ENCODE results near the gene CRB3.
"Not testable (repeated sequence)": the region's sequence is repeated elsewhere in the genome, so short reads cannot be mapped to it uniquely, and the experiment has no call there.

CRB3 gene

GRCh38 chr19:6424939-6425731 is 38.9 kb upstream of the CRB3 start:
- peak overlapping the region; percentile 40 for H3K4me3 ChIP-seq (ENCODE audit: insufficient read depth, low read length, poor library complexity, severe bottlenecking)
- H2AFZ ChIP-seq (ENCODE audit: low read depth, low read length, severe bottlenecking), result peak overlapping the region; percentile 65
- H4K20me1 ChIP-seq (ENCODE audit: low read depth, low read length), result peaks cover 18% of the 10 kb centered on the region; the same call in 1 of the 2 replicates
- H3K9ac ChIP-seq (ENCODE audit: low read length), result peak overlapping the region; percentile 11; the same call in 1 of the 2 replicates
- H3K9me3 ChIP-seq (ENCODE audit: insufficient read depth, low read length), result no peaks in the 10 kb centered on the region
- no peaks in the 10 kb centered on the region for H3K27me3 ChIP-seq (ENCODE audit: low read length)
- no peaks in the 10 kb centered on the region for H3K9me2 ChIP-seq (replicated peaks; ENCODE audit: insufficient read depth, low read length)
- peak overlapping the region; percentile 54 for H3K4me2 ChIP-seq (ENCODE audit: low read depth, low read length, poor library complexity, severe bottlenecking)
- H3K79me2 ChIP-seq (ENCODE audit: insufficient read depth, low read length), result peaks cover 40% of the 10 kb centered on the region
- no peaks in the 10 kb centered on the region; the same call in 1 of the 2 replicates for H3F3A ChIP-seq (ENCODE audit: insufficient read depth)
- TF ChIP-seq CTCF (IDR thresholded peaks at IDR 0.05; ENCODE audit: insufficient read depth, low read length, poor library complexity, severe bottlenecking) (no peak), EZH2phosphoT487 (conservative IDR thresholded peaks at IDR 0.05; ENCODE audit: low read length) (no peak)
- no peaks in the 10 kb centered on the region for H3K36me3 ChIP-seq (ENCODE audit: low read length)
- peak overlapping the region; percentile 49 for H3K27ac ChIP-seq (ENCODE audit: low read depth, low read length)

GRCh38 chr19:6425732-6426620 is 38.1 kb upstream of the CRB3 start:
- H3K36me3 ChIP-seq (ENCODE audit: low read length), result no peaks in the 10 kb centered on the region
- no peaks in the 10 kb centered on the region for H3K9me2 ChIP-seq (replicated peaks; ENCODE audit: insufficient read depth, low read length)
- H2AFZ ChIP-seq (ENCODE audit: low read depth, low read length, severe bottlenecking), result peak overlapping the region; percentile 65
- H3K27ac ChIP-seq (ENCODE audit: low read depth, low read length), result peak overlapping the region; percentile 49
- no peaks in the 10 kb centered on the region for H3K9me3 ChIP-seq (ENCODE audit: insufficient read depth, low read length)
- H3K79me2 ChIP-seq (ENCODE audit: insufficient read depth, low read length), result peaks cover 32% of the 10 kb centered on the region
- H3F3A ChIP-seq (ENCODE audit: insufficient read depth), result no peaks in the 10 kb centered on the region; the same call in 1 of the 2 replicates
- no peaks in the 10 kb centered on the region for H3K27me3 ChIP-seq (ENCODE audit: low read length)
- H3K9ac ChIP-seq (ENCODE audit: low read length), result 0 out of 2 replicates have a peak overlapping the region, but pooled peaks have one; percentile 11
- peak overlapping the region; percentile 54 for H3K4me2 ChIP-seq (ENCODE audit: low read depth, low read length, poor library complexity, severe bottlenecking)
- peak overlapping the region; percentile 40 for H3K4me3 ChIP-seq (ENCODE audit: insufficient read depth, low read length, poor library complexity, severe bottlenecking)
- TF ChIP-seq EZH2phosphoT487 (conservative IDR thresholded peaks at IDR 0.05; ENCODE audit: low read length) (no peak), CTCF (IDR thresholded peaks at IDR 0.05; ENCODE audit: insufficient read depth, low read length, poor library complexity, severe bottlenecking) (no peak)
- peaks cover 18% of the 10 kb centered on the region; the same call in 1 of the 2 replicates for H4K20me1 ChIP-seq (ENCODE audit: low read depth, low read length)

GRCh38 chr19:6427131-6427530 is 36.9 kb upstream of the CRB3 start:
- Histone ChIP-seq H3K27ac (ENCODE audit: low read depth, low read length) (no peak overlapping the region), H4K20me1 (ENCODE audit: low read depth, low read length) (peaks cover 13% of the 10 kb centered on the region; the same call in 1 of the 2 replicates), H3K27me3 (ENCODE audit: low read length) (no peaks in the 10 kb centered on the region), H3K9me3 (ENCODE audit: insufficient read depth, low read length) (no peaks in the 10 kb centered on the region), H3F3A (ENCODE audit: insufficient read depth) (no peaks in the 10 kb centered on the region; the same call in 1 of the 2 replicates), H3K9me2 (replicated peaks; ENCODE audit: insufficient read depth, low read length) (no peaks in the 10 kb centered on the region), H3K36me3 (ENCODE audit: low read length) (no peaks in the 10 kb centered on the region), H3K79me2 (ENCODE audit: insufficient read depth, low read length) (peaks cover 20% of the 10 kb centered on the region), H2AFZ (ENCODE audit: low read depth, low read length, severe bottlenecking) (no peak overlapping the region), H3K4me2 (ENCODE audit: low read depth, low read length, poor library complexity, severe bottlenecking) (no peak overlapping the region), H3K9ac (ENCODE audit: low read length) (no peak overlapping the region), H3K4me3 (ENCODE audit: insufficient read depth, low read length, poor library complexity, severe bottlenecking) (no peak overlapping the region)
- TF ChIP-seq CTCF (IDR thresholded peaks at IDR 0.05; ENCODE audit: insufficient read depth, low read length, poor library complexity, severe bottlenecking) (no peak), EZH2phosphoT487 (conservative IDR thresholded peaks at IDR 0.05; ENCODE audit: low read length) (no peak)

GRCh38 chr19:6428692-6429418 is 35.2 kb upstream of the CRB3 start:
- peak overlapping the region; percentile 41 for H2AFZ ChIP-seq (ENCODE audit: low read depth, low read length, severe bottlenecking)
- H3K4me2 ChIP-seq (ENCODE audit: low read depth, low read length, poor library complexity, severe bottlenecking); H3K4me3 ChIP-seq (ENCODE audit: insufficient read depth, low read length, poor library complexity, severe bottlenecking); H3K27me3 ChIP-seq (ENCODE audit: low read length); H3K9me2 ChIP-seq (replicated peaks; ENCODE audit: insufficient read depth, low read length); H3K79me2 ChIP-seq (ENCODE audit: insufficient read depth, low read length); H3K27ac ChIP-seq (ENCODE audit: low read depth, low read length); H4K20me1 ChIP-seq (ENCODE audit: low read depth, low read length); H3K36me3 ChIP-seq (ENCODE audit: low read length); H3K9me3 ChIP-seq (ENCODE audit: insufficient read depth, low read length); H3F3A ChIP-seq (ENCODE audit: insufficient read depth); H3K9ac ChIP-seq (ENCODE audit: low read length): not testable (repeated sequence)
